ENCODE measurements around the gene SMPDL3B. TPM values are rescaled to one million over a fixed set of nuclear protein-coding genes. Genes with fewer than 3 reads are reported as not detected.

Gene SMPDL3B
- total RNA-seq, 1 experiment from 2014 or later: 11.7 TPM

GRCh38 chr1:27957655-27958054 is 22.9 kb downstream of the SMPDL3B start:
- ChIA-PET CTCF (interaction anchor here (0.6 kb wide), 1 partner anchor 25 kb away, joined by 4 read pairs; no protein-coding TSS in a partner anchor), POLR2A (no interaction called here)
- H3K27me3 Mint-ChIP-seq (ENCODE audit: insufficient read depth, unreplicated experiment): no peaks in the 10 kb centered on the region
- TF ChIP-seq CTCF (IDR thresholded peaks at IDR 0.05; ENCODE audit: insufficient read depth in 1 of 2, low read depth in 1 of 2, low read length in 1 of 2, severe bottlenecking in 1 of 2, unreplicated experiment in 1 of 2): no peak
- BruUV-seq (replicated peaks): no TSS peak
- H3K9me3 ChIP-seq: no peaks in the 10 kb centered on the region
- H3K4me3 Mint-ChIP-seq (ENCODE audit: unreplicated experiment): no peak overlapping the region
- no peaks in the 10 kb centered on the region for H3K4me1 Mint-ChIP-seq (ENCODE audit: low read depth, unreplicated experiment)
- no peaks in the 10 kb centered on the region for H3K36me3 Mint-ChIP-seq (ENCODE audit: insufficient read depth, unreplicated experiment)
- H3K27ac Mint-ChIP-seq (ENCODE audit: unreplicated experiment): peak overlapping the region; percentile 79
- H3K4me3 ChIP-seq (ENCODE audit: low read depth, low read length): no peak overlapping the region
- no peaks in the 10 kb centered on the region for H3K4me1 ChIP-seq
- intact Hi-C loops (cut with micrococcal nuclease; ENCODE audit: unreplicated experiment): no loop called here
- no peaks in the 10 kb centered on the region for H3K9me3 Mint-ChIP-seq (ENCODE audit: unreplicated experiment)
- no peaks in the 10 kb centered on the region for H3K27me3 ChIP-seq (replicated peaks; ENCODE audit: control insufficient read depth, insufficient read depth, low read length)
- H3K36me3 ChIP-seq (ENCODE audit: control insufficient read depth, insufficient read depth, low read length): no peaks in the 10 kb centered on the region
- DNase-seq: no peak

GRCh38 chr1:27958513-27958912 is 23.7 kb downstream of the SMPDL3B start:
- Mint-ChIP-seq H3K27me3 (ENCODE audit: insufficient read depth, unreplicated experiment) (no peaks in the 10 kb centered on the region), H3K9me3 (ENCODE audit: unreplicated experiment) (no peaks in the 10 kb centered on the region), H3K36me3 (ENCODE audit: insufficient read depth, unreplicated experiment) (no peaks in the 10 kb centered on the region), H3K27ac (ENCODE audit: unreplicated experiment) (peak overlapping the region; percentile 83), H3K4me1 (ENCODE audit: low read depth, unreplicated experiment) (no peaks in the 10 kb centered on the region), H3K4me3 (ENCODE audit: unreplicated experiment) (no peak overlapping the region)
- H3K4me1 ChIP-seq: no peaks in the 10 kb centered on the region
- intact Hi-C loops (cut with micrococcal nuclease; ENCODE audit: unreplicated experiment): no loop called here
- DNase-seq: no peak
- H3K27me3 ChIP-seq (replicated peaks; ENCODE audit: control insufficient read depth, insufficient read depth, low read length): no peaks in the 10 kb centered on the region
- POLR2A ChIA-PET: no interaction called here
- BruUV-seq (replicated peaks): no TSS peak
- H3K9me3 ChIP-seq: no peaks in the 10 kb centered on the region
- CTCF ChIA-PET: no interaction called here
- H3K36me3 ChIP-seq (ENCODE audit: control insufficient read depth, insufficient read depth, low read length): no peaks in the 10 kb centered on the region
- TF ChIP-seq CTCF (IDR thresholded peaks at IDR 0.05; ENCODE audit: insufficient read depth in 1 of 2, low read depth in 1 of 2, low read length in 1 of 2, severe bottlenecking in 1 of 2, unreplicated experiment in 1 of 2): no peak
- H3K4me3 ChIP-seq (ENCODE audit: low read depth, low read length): no peak overlapping the region; the same call in 1 of the 2 replicates

GRCh38 chr1:27959792-27960603 is 25.2 kb downstream of the SMPDL3B start, which contains the start of gene XKR8:
Gene XKR8, plus strand, starts transcription at chr1:27959973. Its CDS starts 97 bp downstream, at chr1:27960070.
- peak within 1 kb of the TSS; percentile 83 for H3K27ac Mint-ChIP-seq (ENCODE audit: unreplicated experiment)
- H3K4me1 ChIP-seq: no peaks in the 10 kb centered on the region
- peak within 1 kb of the TSS; percentile 63 for H3K4me3 ChIP-seq (ENCODE audit: low read depth, low read length)
- no peaks in the 10 kb centered on the region for H3K4me1 Mint-ChIP-seq (ENCODE audit: low read depth, unreplicated experiment)
- H3K9me3 Mint-ChIP-seq (ENCODE audit: unreplicated experiment): no peaks in the 10 kb centered on the region
- no peaks in the 10 kb centered on the region for H3K36me3 ChIP-seq (ENCODE audit: control insufficient read depth, insufficient read depth, low read length)
- peak within 1 kb of the TSS; percentile 77 for H3K4me3 Mint-ChIP-seq (ENCODE audit: unreplicated experiment)
- ChIA-PET CTCF (no interaction called here), POLR2A (interaction anchor here (0.6 to 1.3 kb wide), 3 partner anchors 25 to 129 kb away, joined by 4 to 11 read pairs (median 7); partner anchors contain the start of genes PPP1R8 and SMPDL3B)
- peak; percentile 35 to 67 for TF ChIP-seq CTCF (IDR thresholded peaks at IDR 0.05; ENCODE audit: insufficient read depth in 1 of 2, low read depth in 1 of 2, low read length in 1 of 2, severe bottlenecking in 1 of 2, unreplicated experiment in 1 of 2)
- H3K27me3 Mint-ChIP-seq (ENCODE audit: insufficient read depth, unreplicated experiment): no peaks in the 10 kb centered on the region
- no peaks in the 10 kb centered on the region for H3K36me3 Mint-ChIP-seq (ENCODE audit: insufficient read depth, unreplicated experiment)
- intact Hi-C loops (cut with micrococcal nuclease; ENCODE audit: unreplicated experiment): loop anchor here (5.0 kb wide), 1 partner anchor 103 kb away; no protein-coding TSS in a partner anchor
- no TSS peak for BruUV-seq (replicated peaks)
- DNase-seq: peak; percentile 79 to 84
- no peaks in the 10 kb centered on the region for H3K9me3 ChIP-seq
- no peaks in the 10 kb centered on the region for H3K27me3 ChIP-seq (replicated peaks; ENCODE audit: control insufficient read depth, insufficient read depth, low read length)
